CD8-positive, alpha-beta memory T cell (primary cell): ENCODE data around the gene FAM110D. TPM values are rescaled to one million over a fixed set of nuclear protein-coding genes. Genes with fewer than 3 reads are reported as not detected.

Experiments
- CTCF ChIA-PET: fragments of 350-600 bp; sonication (Branson Sonifier 250); formaldehyde crosslinking; loops from one replicate; lab custom pipeline; 2021; ENCODE audit warnings: antibody characterized with exemption; lab: Charles Lee
- POLR2A ChIA-PET: fragments of 350-600 bp; sonication (Branson Sonifier 250); formaldehyde crosslinking; loops from one replicate; lab custom pipeline; 2021; ENCODE audit warnings: antibody characterized with exemption; lab: Charles Lee
- DNase-seq, 5 donors: peaks; one replicate each; pipeline versions ENCODE4 v3.0.0 to v3.0.0-alpha.2; 2020 to 2022; ENCODE audit warnings: mixed read lengths in 1 of 5
- H3K27ac ChIP-seq: one replicate; pipeline ENCODE4 v1.7.0; 2013; ENCODE audit warnings: low read depth, mild to moderate bottlenecking, low read length, moderate library complexity
- H3K27me3 ChIP-seq: 2 replicates; pipeline ENCODE4 v1.7.0; 2013; ENCODE audit warnings: low read length, mild to moderate bottlenecking; ENCODE audit not compliant: insufficient read depth, poor library complexity, severe bottlenecking
- H3K36me3 ChIP-seq: 2 replicates; pipeline ENCODE4 v1.7.0; 2013; ENCODE audit warnings: mild to moderate bottlenecking, low read length, moderate library complexity; ENCODE audit not compliant: insufficient read depth
- H3K4me1 ChIP-seq: 2 replicates; pipeline ENCODE4 v1.7.0; 2013; ENCODE audit warnings: mild to moderate bottlenecking, low read length, moderate library complexity; ENCODE audit not compliant: insufficient read depth
- H3K4me3 ChIP-seq: 2 replicates; pipeline ENCODE4 v1.7.0; 2013; ENCODE audit warnings: mild to moderate bottlenecking, low read length
- H3K9me3 ChIP-seq: 2 replicates; pipeline ENCODE4 v1.7.0; 2013; ENCODE audit warnings: mild to moderate bottlenecking, low read length
- H3K27ac Mint-ChIP-seq, 8 donors: one replicate each; pipeline ENCODE4 v1.8.0; 2020 to 2021; ENCODE audit warnings: mixed read lengths in 8 of 8, mild to moderate bottlenecking in 6 of 8, inconsistent platforms in 3 of 8, moderate library complexity in 3 of 8
- H3K27me3 Mint-ChIP-seq, 2 donors: one replicate each; pipeline ENCODE4 v1.8.0; 2020 to 2021; ENCODE audit warnings: mixed read lengths in 2 of 2, mild to moderate bottlenecking in 1 of 2, moderate library complexity in 1 of 2
- H3K36me3 Mint-ChIP-seq, 3 donors: one replicate each; pipeline ENCODE4 v1.8.0; 2020 to 2021; ENCODE audit warnings: mixed read lengths in 3 of 3, inconsistent platforms in 1 of 3, mild to moderate bottlenecking in 1 of 3
- H3K4me1 Mint-ChIP-seq, 3 donors: one replicate each; pipeline ENCODE4 v1.8.0; 2020 to 2021; ENCODE audit warnings: mixed read lengths in 3 of 3, inconsistent platforms in 1 of 3, mild to moderate bottlenecking in 1 of 3
- H3K4me3 Mint-ChIP-seq, 7 donors: one replicate each; pipeline ENCODE4 v1.8.0; 2020 to 2021; ENCODE audit warnings: mixed read lengths in 7 of 7, mild to moderate bottlenecking in 6 of 7, moderate library complexity in 4 of 7, inconsistent platforms in 2 of 7
- H3K9me3 Mint-ChIP-seq, 5 donors: one replicate each; pipeline ENCODE4 v1.8.0; 2020 to 2022; ENCODE audit warnings: mixed read lengths in 5 of 5, mild to moderate bottlenecking in 3 of 5, moderate library complexity in 2 of 5, inconsistent platforms in 1 of 5
- polyA plus RNA-seq: library from polyadenylated mRNA; unstranded; fragments of 300-500 nt; fragmentation: Illumina TruSeq; gene quantifications from one replicate; pipeline ENCODE4 v1.2.3, GENCODE V29; 2021
- total RNA-seq, 2 experiments: library from RNA; stranded (reverse); gene quantifications; one replicate each; pipeline ENCODE4 v1.2.3, GENCODE V29; 2021

Gene FAM110D
- total and polyA plus RNA-seq, 3 experiments from 2014 or later, result not detected

GRCh38 chr1:26166719-26167281 is 7.9 kb downstream of the FAM110D start:
- ChIA-PET CTCF (interaction anchor here (1.3 to 8.2 kb wide), 2 partner anchors 22 to 67 kb away, joined by 3 to 87 read pairs; partner anchors contain the start of gene CEP85), POLR2A (interaction anchor here (0.6 kb wide), 1 partner anchor 34 kb away, joined by 3 read pairs; no protein-coding TSS in a partner anchor)
- H3K36me3 Mint-ChIP-seq, result peaks cover 0 to 6% (median 0%) of the 10 kb centered on the region in 3 donors
- no peak for DNase-seq
- no peaks in the 10 kb centered on the region for H3K9me3 Mint-ChIP-seq
- Histone ChIP-seq H3K4me1 (peaks cover 32% of the 10 kb centered on the region), H3K36me3 (no peaks in the 10 kb centered on the region), H3K27ac (no peak overlapping the region), H3K9me3 (no peaks in the 10 kb centered on the region), H3K4me3 (no peak overlapping the region), H3K27me3 (peaks cover 8% of the 10 kb centered on the region)
- H3K4me3 Mint-ChIP-seq, result peak overlapping the region in 2 of 7 donors; percentile 2 to 66
- H3K4me1 Mint-ChIP-seq, result peaks cover 19 to 41% (median 31%) of the 10 kb centered on the region in 3 donors
- peaks cover 10% of the 10 kb centered on the region in 2 donors for H3K27me3 Mint-ChIP-seq
- H3K27ac Mint-ChIP-seq, result peak overlapping the region in 3 of 8 donors; percentile 5 to 47 (median 6)

- H3K27ac Mint-ChIP-seq, result peak within 1 kb of the TSS; percentile 39 to 97 (median 85)
- H3K36me3 Mint-ChIP-seq, result peaks cover 0 to 6% (median 0%) of the 10 kb centered on the region in 3 donors
- H3K4me1 Mint-ChIP-seq, result peaks cover 15 to 33% (median 26%) of the 10 kb centered on the region in 3 donors
- peaks cover 2 to 6% of the 10 kb centered on the region in 2 donors for H3K27me3 Mint-ChIP-seq
- H3K9me3 Mint-ChIP-seq, result no peaks in the 10 kb centered on the region
- H3K4me3 Mint-ChIP-seq, result peak within 1 kb of the TSS; percentile 86 to 95 (median 88)
- peak within 1 kb of the TSS; percentile 86 for H3K27ac ChIP-seq
- peak within 1 kb of the TSS; percentile 68 for H3K4me3 ChIP-seq
- POLR2A ChIA-PET, result no interaction called here
- H3K9me3 ChIP-seq, result no peaks in the 10 kb centered on the region
- H3K4me1 ChIP-seq, result peaks cover 26% of the 10 kb centered on the region
- CTCF ChIA-PET, result interaction anchor here (0.9 to 8.2 kb wide), 11 partner anchors 11 to 246 kb away, joined by 3 to 87 read pairs (median 7); partner anchors contain the start of genes CD52 and CEP85
- no peaks in the 10 kb centered on the region for H3K36me3 ChIP-seq
- H3K27me3 ChIP-seq, result no peaks in the 10 kb centered on the region
- no peak for DNase-seq
These were observed 9.7 kb downstream of the FAM110D start, which contains the start of gene C1orf232 for GRCh38 chr1:26168410-26169197. C1orf232 (minus strand) TSS chr1:26168963; CDS start chr1:26168499, 464 bp downstream.

- peaks cover 0 to 6% (median 0%) of the 10 kb centered on the region in 3 donors for H3K36me3 Mint-ChIP-seq
- H3K9me3 Mint-ChIP-seq, result no peaks in the 10 kb centered on the region
- Histone ChIP-seq H3K27ac (peak overlapping the region; percentile 86), H3K9me3 (no peaks in the 10 kb centered on the region), H3K4me1 (peaks cover 21% of the 10 kb centered on the region), H3K4me3 (peak overlapping the region; percentile 68), H3K36me3 (no peaks in the 10 kb centered on the region), H3K27me3 (no peaks in the 10 kb centered on the region)
- H3K4me3 Mint-ChIP-seq, result peak overlapping the region; percentile 86 to 95 (median 88)
- peak overlapping the region in 7 of 8 donors; percentile 39 to 90 (median 80) for H3K27ac Mint-ChIP-seq
- ChIA-PET POLR2A (interaction anchor here (1.1 kb wide), 1 partner anchor 65 kb away, joined by 6 read pairs; the partner anchor contains the start of gene CEP85), CTCF (interaction anchor here (0.7 to 8.2 kb wide), 31 partner anchors 9 to 271 kb away, joined by 3 to 87 read pairs (median 5); partner anchors contain the start of genes CATSPER4, CD52, CEP85 and DHDDS)
- DNase-seq, result no peak
- peaks cover 12 to 29% (median 22%) of the 10 kb centered on the region in 3 donors for H3K4me1 Mint-ChIP-seq
- peaks cover 0 to 2% of the 10 kb centered on the region in 2 donors for H3K27me3 Mint-ChIP-seq
These were observed 10.3 kb downstream of the FAM110D start for GRCh38 chr1:26169198-26169554.

GRCh38 chr1:26169669-26170471 is 11.0 kb downstream of the FAM110D start, which contains the start of gene ZNF593:
ZNF593 (plus strand) TSS chr1:26169908; CDS start chr1:26169984, 76 bp downstream.
- POLR2A ChIA-PET, result interaction anchor here (1.0 to 1.1 kb wide), 2 partner anchors 64 to 221 kb away, joined by 3 to 6 read pairs; partner anchors contain the start of gene CEP85

GRCh38 chr1:26170472-26170821 is 11.6 kb downstream of the FAM110D start:
- ChIA-PET CTCF (interaction anchor here (0.7 to 8.2 kb wide), 24 partner anchors 8 to 272 kb away, joined by 3 to 87 read pairs (median 5); partner anchors contain the start of genes CATSPER4, CD52, CEP85 and DHDDS), POLR2A (interaction anchor here (1.0 kb wide), 1 partner anchor 221 kb away, joined by 3 read pairs; no protein-coding TSS in a partner anchor)
- no peaks in the 10 kb centered on the region for H3K9me3 ChIP-seq
- no peaks in the 10 kb centered on the region for H3K27me3 ChIP-seq
- Mint-ChIP-seq H3K27me3 (peaks cover 0 to 2% of the 10 kb centered on the region in 2 donors), H3K9me3 (no peaks in the 10 kb centered on the region), H3K36me3 (peaks cover 0 to 6% (median 0%) of the 10 kb centered on the region in 3 donors), H3K4me1 (peaks cover 12 to 25% (median 22%) of the 10 kb centered on the region in 3 donors), H3K4me3 (peak overlapping the region; percentile 86 to 95 (median 88)), H3K27ac (peak overlapping the region in 7 of 8 donors; percentile 39 to 89 (median 82))
- H3K4me3 ChIP-seq, result peak overlapping the region; percentile 68
- peaks cover 17% of the 10 kb centered on the region for H3K4me1 ChIP-seq
- H3K27ac ChIP-seq, result peak overlapping the region; percentile 86
- no peaks in the 10 kb centered on the region for H3K36me3 ChIP-seq
- no peak for DNase-seq

More at GRCh38 chr1:26169669-26170471, 11.0 kb downstream of the FAM110D start, which contains the start of gene ZNF593:
- peaks cover 0 to 6% (median 0%) of the 10 kb centered on the region in 3 donors for H3K36me3 Mint-ChIP-seq
- H3K9me3 Mint-ChIP-seq, result no peaks in the 10 kb centered on the region
- H3K4me3 Mint-ChIP-seq, result peak within 1 kb of the TSS; percentile 86 to 95 (median 88)
- peaks cover 0 to 2% of the 10 kb centered on the region in 2 donors for H3K27me3 Mint-ChIP-seq
- H3K4me1 ChIP-seq, result peaks cover 17% of the 10 kb centered on the region
- H3K36me3 ChIP-seq, result no peaks in the 10 kb centered on the region
- H3K9me3 ChIP-seq, result no peaks in the 10 kb centered on the region
- H3K4me3 ChIP-seq, result peak within 1 kb of the TSS; percentile 68
- peak; percentile 71 to 88 (median 81) for DNase-seq
- H3K4me1 Mint-ChIP-seq, result peaks cover 12 to 25% (median 22%) of the 10 kb centered on the region in 3 donors
- H3K27me3 ChIP-seq, result no peaks in the 10 kb centered on the region
- peak within 1 kb of the TSS; percentile 39 to 97 (median 85) for H3K27ac Mint-ChIP-seq
- CTCF ChIA-PET, result interaction anchor here (0.7 to 8.2 kb wide), 37 partner anchors 9 to 272 kb away, joined by 3 to 87 read pairs (median 5); partner anchors contain the start of genes CATSPER4, CD52, CEP85 and DHDDS
- peak within 1 kb of the TSS; percentile 86 for H3K27ac ChIP-seq

GRCh38 chr1:26171084-26172072 is 12.5 kb downstream of the FAM110D start, which contains the start of gene ZNF593OS:
ZNF593OS (minus strand) TSS chr1:26171832; CDS start chr1:26171661, 171 bp downstream.
- Histone ChIP-seq H3K4me3 (peak within 1 kb of the TSS; percentile 68), H3K27ac (peak within 1 kb of the TSS; percentile 86), H3K9me3 (no peaks in the 10 kb centered on the region), H3K27me3 (no peaks in the 10 kb centered on the region), H3K36me3 (no peaks in the 10 kb centered on the region), H3K4me1 (peaks cover 17% of the 10 kb centered on the region)
- peaks cover 12 to 25% (median 21%) of the 10 kb centered on the region in 3 donors for H3K4me1 Mint-ChIP-seq
- H3K4me3 Mint-ChIP-seq, result peak within 1 kb of the TSS; percentile 86 to 95 (median 88)
- POLR2A ChIA-PET, result interaction anchor here (0.7 kb wide), 1 partner anchor 405 kb away, joined by 4 read pairs; no protein-coding TSS in a partner anchor
- DNase-seq, result no peak
- no peaks in the 10 kb centered on the region for H3K27me3 Mint-ChIP-seq
- CTCF ChIA-PET, result interaction anchor here (0.7 to 8.2 kb wide), 7 partner anchors 27 to 246 kb away, joined by 3 to 87 read pairs (median 4); partner anchors contain the start of gene CEP85
- peak within 1 kb of the TSS in 2 of 8 donors; percentile 51 to 60 for H3K27ac Mint-ChIP-seq
- H3K36me3 Mint-ChIP-seq, result peaks cover 0 to 6% (median 0%) of the 10 kb centered on the region in 3 donors
- no peaks in the 10 kb centered on the region for H3K9me3 Mint-ChIP-seq
